ENCODE measurements around the gene HJV.

HJV gene

DNA sequence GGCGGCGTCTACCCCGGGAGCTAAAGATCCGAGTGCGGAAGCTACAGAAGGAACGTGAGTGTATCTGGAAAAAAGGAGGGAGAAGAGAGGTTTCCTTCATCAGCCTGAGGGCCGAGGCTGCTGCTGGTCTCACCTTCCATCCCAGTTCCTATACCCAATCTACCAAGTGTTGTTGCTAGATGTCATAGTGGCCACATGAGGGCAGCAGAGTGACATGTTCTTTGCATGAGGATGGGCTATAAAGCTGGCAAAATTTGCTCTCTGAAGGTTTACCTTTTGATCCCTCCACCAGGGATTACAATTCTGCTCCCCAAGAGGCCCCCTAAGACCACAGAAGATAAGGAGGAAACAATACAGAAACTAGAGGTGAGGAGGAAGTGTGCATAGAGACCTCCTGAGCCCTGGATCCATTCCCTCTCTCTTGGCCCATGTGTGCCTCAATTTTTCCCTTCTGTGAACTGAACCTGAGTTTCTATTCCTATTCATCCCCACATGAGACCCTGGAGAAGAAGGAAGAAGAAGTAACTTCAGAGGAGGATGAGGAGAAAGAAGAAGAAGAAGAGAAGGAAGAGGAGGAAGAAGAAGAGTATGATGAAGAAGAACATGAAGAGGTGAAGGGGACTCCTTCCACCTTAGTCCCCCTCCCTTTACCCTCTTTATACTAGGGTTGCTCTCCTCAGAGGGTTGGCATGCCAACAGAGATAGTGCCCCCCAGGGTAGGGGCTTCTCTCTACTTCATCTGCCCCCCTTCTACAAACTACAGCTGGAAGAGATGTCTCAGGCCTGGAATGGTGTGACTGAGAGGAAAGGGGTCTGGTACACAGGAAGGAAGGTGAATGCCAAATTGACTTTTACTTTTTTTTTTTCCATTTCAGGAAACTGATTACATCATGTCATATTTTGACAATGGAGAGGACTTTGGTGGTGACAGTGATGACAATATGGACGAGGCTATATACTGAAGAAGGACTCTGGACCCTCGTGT, 43.8 kb downstream of the HJV start:
- Histone ChIP-seq H3K27ac (replicated peaks) (peak overlapping the region; percentile 91), H3K27me3 (ENCODE audit: insufficient read depth, poor library complexity, severe bottlenecking) (no peaks in the 10 kb centered on the region), H3K4me3 (replicated peaks; ENCODE audit: insufficient read depth, low read length) (no peak overlapping the region)
- TF ChIP-seq SPI1 (IDR thresholded peaks at IDR 0.05; ENCODE audit: borderline replicate concordance, low read depth), result no peak
- TF ChIP-seq, protein P1, sequence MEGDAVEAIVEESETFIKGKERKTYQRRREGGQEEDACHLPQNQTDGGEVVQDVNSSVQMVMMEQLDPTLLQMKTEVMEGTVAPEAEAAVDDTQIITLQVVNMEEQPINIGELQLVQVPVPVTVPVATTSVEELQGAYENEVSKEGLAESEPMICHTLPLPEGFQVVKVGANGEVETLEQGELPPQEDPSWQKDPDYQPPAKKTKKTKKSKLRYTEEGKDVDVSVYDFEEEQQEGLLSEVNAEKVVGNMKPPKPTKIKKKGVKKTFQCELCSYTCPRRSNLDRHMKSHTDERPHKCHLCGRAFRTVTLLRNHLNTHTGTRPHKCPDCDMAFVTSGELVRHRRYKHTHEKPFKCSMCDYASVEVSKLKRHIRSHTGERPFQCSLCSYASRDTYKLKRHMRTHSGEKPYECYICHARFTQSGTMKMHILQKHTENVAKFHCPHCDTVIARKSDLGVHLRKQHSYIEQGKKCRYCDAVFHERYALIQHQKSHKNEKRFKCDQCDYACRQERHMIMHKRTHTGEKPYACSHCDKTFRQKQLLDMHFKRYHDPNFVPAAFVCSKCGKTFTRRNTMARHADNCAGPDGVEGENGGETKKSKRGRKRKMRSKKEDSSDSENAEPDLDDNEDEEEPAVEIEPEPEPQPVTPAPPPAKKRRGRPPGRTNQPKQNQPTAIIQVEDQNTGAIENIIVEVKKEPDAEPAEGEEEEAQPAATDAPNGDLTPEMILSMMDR (IDR thresholded peaks at IDR 0.05; ENCODE audit: insufficient read depth, low read length), result peak; percentile 84
- DNase-seq (ENCODE audit: low read depth in 1 of 2, low spot score in 1 of 2), result peak in 1 of 2 experiments; percentile 76

DNA sequence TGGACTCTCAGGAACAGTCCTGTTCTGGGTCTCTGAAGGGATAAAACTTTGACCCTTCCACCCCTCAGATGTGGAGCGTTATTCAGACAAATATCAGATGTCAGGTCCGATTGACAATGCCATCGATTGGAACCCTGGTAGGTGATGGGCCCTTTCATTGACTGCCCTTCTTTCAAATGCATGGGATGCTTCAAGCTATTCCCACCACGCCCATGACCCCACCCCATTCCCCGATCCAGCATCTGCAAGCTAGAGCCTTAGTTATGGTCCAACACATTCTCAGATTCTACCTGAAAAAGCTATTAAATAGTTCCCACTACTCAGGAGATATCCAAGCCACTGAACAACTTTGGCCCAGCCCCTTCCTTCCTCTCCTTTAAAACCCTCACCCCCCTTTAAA, 44.5 kb downstream of the HJV start:
- Histone ChIP-seq H3K27me3 (ENCODE audit: insufficient read depth, poor library complexity, severe bottlenecking) (no peaks in the 10 kb centered on the region), H3K27ac (replicated peaks) (no peak overlapping the region), H3K4me3 (replicated peaks; ENCODE audit: insufficient read depth, low read length) (no peak overlapping the region)
- TF ChIP-seq GABPA (IDR thresholded peaks at IDR 0.05; ENCODE audit: low read depth), result no peak
- TF ChIP-seq POLR2AphosphoS5 (IDR thresholded peaks at IDR 0.05; ENCODE audit: low read depth), result no peak
- TF ChIP-seq, protein P1 (IDR thresholded peaks at IDR 0.05; ENCODE audit: insufficient read depth, low read length), result no peak
- no peak for TF ChIP-seq SPI1 (IDR thresholded peaks at IDR 0.05; ENCODE audit: borderline replicate concordance, low read depth)
- no peak for DNase-seq (ENCODE audit: low read depth in 1 of 2, low spot score in 1 of 2)

DNA sequence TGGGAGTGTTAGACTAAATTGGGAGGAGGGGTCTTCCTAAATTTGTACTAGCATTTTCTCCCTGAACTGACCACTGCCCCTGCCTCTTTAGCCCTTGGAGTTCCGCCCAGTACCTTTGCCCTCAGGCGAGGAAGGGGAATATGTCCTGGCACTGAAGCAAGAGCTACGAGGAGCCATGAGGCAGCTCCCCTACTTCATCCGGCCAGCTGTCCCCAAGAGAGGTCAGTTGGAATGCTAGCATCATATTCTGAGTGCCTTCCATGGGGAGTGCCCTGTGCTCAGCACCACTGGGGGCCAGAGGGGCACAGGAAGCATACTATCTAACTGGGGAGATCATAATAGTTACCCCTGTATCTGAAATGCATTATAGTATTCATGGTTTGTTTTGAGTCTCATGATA, 46.3 kb downstream of the HJV start:
- no peaks in the 10 kb centered on the region for H3K27me3 ChIP-seq (ENCODE audit: insufficient read depth, poor library complexity, severe bottlenecking)
- no peak overlapping the region for H3K27ac ChIP-seq (replicated peaks)
- TF ChIP-seq SPI1 (IDR thresholded peaks at IDR 0.05; ENCODE audit: borderline replicate concordance, low read depth) (no peak), GABPA (IDR thresholded peaks at IDR 0.05; ENCODE audit: low read depth) (no peak), POLR2AphosphoS5 (IDR thresholded peaks at IDR 0.05; ENCODE audit: low read depth) (no peak)
- TF ChIP-seq, protein P2, sequence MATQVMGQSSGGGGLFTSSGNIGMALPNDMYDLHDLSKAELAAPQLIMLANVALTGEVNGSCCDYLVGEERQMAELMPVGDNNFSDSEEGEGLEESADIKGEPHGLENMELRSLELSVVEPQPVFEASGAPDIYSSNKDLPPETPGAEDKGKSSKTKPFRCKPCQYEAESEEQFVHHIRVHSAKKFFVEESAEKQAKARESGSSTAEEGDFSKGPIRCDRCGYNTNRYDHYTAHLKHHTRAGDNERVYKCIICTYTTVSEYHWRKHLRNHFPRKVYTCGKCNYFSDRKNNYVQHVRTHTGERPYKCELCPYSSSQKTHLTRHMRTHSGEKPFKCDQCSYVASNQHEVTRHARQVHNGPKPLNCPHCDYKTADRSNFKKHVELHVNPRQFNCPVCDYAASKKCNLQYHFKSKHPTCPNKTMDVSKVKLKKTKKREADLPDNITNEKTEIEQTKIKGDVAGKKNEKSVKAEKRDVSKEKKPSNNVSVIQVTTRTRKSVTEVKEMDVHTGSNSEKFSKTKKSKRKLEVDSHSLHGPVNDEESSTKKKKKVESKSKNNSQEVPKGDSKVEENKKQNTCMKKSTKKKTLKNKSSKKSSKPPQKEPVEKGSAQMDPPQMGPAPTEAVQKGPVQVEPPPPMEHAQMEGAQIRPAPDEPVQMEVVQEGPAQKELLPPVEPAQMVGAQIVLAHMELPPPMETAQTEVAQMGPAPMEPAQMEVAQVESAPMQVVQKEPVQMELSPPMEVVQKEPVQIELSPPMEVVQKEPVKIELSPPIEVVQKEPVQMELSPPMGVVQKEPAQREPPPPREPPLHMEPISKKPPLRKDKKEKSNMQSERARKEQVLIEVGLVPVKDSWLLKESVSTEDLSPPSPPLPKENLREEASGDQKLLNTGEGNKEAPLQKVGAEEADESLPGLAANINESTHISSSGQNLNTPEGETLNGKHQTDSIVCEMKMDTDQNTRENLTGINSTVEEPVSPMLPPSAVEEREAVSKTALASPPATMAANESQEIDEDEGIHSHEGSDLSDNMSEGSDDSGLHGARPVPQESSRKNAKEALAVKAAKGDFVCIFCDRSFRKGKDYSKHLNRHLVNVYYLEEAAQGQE (IDR thresholded peaks at IDR 0.05; ENCODE audit: insufficient replicate concordance, low read depth), result no peak
- TF ChIP-seq, protein P1 (IDR thresholded peaks at IDR 0.05; ENCODE audit: insufficient read depth, low read length), result no peak
- no peak for DNase-seq (ENCODE audit: low read depth in 1 of 2, low spot score in 1 of 2)
- no peak overlapping the region for H3K4me3 ChIP-seq (replicated peaks; ENCODE audit: insufficient read depth, low read length)

DNA sequence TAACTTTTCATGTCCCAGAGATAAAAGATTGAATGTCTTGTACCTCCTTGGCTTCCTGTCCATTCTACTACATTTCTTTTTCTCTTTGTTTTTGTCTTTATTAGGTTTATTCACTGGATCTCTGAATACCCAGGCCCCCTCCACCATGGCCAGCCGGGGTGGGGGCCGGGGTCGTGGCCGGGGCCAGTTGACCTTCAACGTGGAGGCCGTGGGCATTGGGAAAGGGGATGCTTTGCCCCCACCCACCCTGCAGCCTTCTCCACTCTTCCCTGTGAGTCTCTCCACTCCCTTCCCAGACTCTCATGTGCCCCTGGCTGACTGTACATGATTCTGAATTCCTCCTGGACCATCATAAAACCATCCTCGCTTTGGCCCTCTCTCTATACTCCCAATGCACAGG, 46.8 kb downstream of the HJV start:
- TF ChIP-seq SPI1 (IDR thresholded peaks at IDR 0.05; ENCODE audit: borderline replicate concordance, low read depth) (no peak), POLR2AphosphoS5 (IDR thresholded peaks at IDR 0.05; ENCODE audit: low read depth) (no peak)
- TF ChIP-seq, protein P2 (IDR thresholded peaks at IDR 0.05; ENCODE audit: insufficient replicate concordance, low read depth), result no peak
- no peaks in the 10 kb centered on the region for H3K27me3 ChIP-seq (ENCODE audit: insufficient read depth, poor library complexity, severe bottlenecking)
- H3K4me3 ChIP-seq (replicated peaks; ENCODE audit: insufficient read depth, low read length), result no peak overlapping the region
- no peak for DNase-seq (ENCODE audit: low read depth in 1 of 2, low spot score in 1 of 2)
- no peak overlapping the region for H3K27ac ChIP-seq (replicated peaks)

All from HL-60 (cell line).